DMS 273 treated with DMSO at 0.1 percent for 48 hours (cell line): Measurements from ENCODE around the gene H6PD.
"Not testable (repeated sequence)": the region's sequence is repeated elsewhere in the genome, so short reads cannot be mapped to it uniquely, and the experiment has no call there.

Experiments used
- DNase-seq: peaks from one replicate; lab custom pipeline; 2025; lab: John Stamatoyannopoulos, UW

The H6PD gene

DNA sequence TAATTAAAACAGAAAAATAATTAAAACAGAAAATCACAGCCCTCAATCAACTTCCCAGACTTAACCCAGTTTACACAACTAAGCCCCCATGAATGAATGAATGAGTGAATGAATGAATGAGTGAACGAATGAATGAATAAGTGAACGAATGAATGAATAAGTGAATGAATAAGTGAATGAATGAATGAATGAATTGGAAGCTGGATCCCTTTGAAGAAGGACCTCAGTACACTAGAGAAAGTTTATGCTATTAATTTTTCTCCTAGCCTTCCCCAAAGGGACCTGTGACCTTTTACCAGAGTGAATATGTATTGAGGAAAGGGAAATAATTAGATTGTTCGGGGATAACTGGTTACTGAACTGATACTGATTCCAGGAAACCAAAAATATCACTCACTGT is 63.7 kb downstream of the H6PD start:
- no peak for DNase-seq

GRCh38 chr1:9299571-9300541 is 65.3 kb downstream of the H6PD start:
- not testable (repeated sequence) for DNase-seq

DNA sequence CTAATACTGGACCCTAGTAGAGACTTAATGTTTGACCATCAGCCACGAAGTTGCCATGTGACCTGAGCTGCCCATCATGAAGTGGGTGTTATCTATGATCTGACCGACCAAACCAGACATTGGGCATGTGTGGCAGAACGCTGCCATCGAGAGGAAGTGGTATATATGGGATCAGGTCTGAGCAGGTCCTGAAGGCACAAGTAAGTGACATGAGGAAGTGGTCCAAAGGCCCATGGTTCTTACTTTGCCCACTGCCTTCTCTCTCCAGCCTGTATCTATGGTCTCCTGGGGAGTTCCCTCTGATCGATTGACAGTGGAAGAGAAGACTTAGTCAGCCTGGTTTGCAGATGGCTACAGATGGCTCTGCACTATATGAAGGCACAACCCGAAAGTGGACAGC is 66.0 kb downstream of the H6PD start:
- DNase-seq = no peak

GRCh38 chr1:9302745-9303524 is 68.4 kb downstream of the H6PD start:
- no peak for DNase-seq

- DNase-seq = no peak
Measured at GRCh38 chr1:9303916-9304315, 69.3 kb downstream of the H6PD start.

GRCh38 chr1:9305216-9305615 is 70.6 kb downstream of the H6PD start:
- DNase-seq = no peak

DNA sequence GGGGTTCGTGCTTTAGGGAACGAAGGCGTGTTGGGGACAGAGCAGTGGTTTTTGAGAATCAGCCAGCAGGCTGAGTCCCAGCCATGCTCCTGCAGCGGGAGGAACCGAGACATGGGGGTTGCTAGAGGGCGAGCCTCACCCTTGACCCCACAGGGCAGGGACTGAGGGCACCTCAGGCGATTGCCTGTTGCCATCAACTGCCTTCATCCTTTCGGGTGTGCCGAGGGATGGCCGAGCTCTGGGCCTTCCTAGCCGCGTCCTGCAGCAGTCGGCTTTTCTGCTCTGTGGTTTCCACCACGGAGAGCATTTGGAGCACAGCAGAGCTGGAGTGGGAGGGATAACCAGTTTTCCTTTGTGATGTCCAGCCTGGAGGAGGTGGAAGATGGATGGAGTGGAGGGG is 71.4 kb downstream of the H6PD start:
- no peak for DNase-seq

- DNase-seq = no peak
Measured at GRCh38 chr1:9307303-9307702, 72.7 kb downstream of the H6PD start.

GRCh38 chr1:9308236-9308785 is 73.7 kb downstream of the H6PD start:
- no peak for DNase-seq

GRCh38 chr1:9309080-9309479 is 74.5 kb downstream of the H6PD start:
- DNase-seq = no peak

- DNase-seq = no peak
Measured at GRCh38 chr1:9309991-9310390, 75.4 kb downstream of the H6PD start.

- DNase-seq = no peak
Measured at GRCh38 chr1:9311029-9311428, 76.5 kb downstream of the H6PD start.

DNA sequence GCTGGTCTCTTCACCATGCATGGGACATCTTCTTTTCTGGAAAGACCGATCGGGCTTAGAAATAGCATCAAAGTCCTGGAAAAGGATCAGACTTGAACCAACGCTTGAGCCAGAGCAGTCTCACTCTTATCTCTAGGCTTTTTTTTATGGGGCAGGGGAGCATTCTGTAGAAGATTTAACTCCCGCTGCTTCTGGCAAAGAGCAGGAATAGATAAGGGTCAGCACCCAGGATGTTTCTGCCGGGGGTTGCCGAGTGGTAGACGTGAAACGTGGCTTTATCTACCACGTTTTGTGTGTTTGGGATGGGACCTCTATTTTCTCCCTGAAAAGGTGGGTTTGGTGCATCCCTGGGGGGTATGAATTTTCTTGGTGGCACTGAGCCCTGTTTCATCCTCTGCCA is 76.9 kb downstream of the H6PD start:
- no peak for DNase-seq

DNA sequence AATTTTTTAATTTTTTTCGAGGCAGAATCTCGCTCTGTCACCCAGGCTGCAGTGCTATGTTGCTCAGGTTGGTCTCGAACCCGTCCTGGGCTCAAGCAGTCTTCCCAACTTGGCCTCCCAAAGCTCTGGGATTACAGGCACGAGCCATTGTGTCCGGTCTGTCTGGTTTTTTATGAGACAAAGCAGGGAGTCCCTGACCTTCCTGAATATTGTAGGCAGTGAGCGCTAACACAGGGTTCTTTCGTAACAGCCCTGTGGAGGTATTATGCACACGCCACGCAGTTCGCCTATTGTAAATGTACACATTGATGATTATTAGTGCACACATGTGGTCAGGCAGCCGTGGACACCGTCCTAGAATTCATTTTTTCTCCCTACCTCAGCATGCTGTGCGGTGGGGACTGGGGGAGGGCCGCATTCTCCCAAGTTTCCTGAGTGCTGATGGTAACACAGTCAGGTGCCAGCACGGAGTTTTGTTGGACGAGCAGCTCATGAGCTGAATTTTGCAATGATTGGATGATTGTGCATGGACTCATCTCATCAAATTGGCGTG is 77.7 kb downstream of the H6PD start:
- DNase-seq = no peak

- DNase-seq = no peak
Measured at GRCh38 chr1:9313576-9313975, 79.0 kb downstream of the H6PD start.

DNA sequence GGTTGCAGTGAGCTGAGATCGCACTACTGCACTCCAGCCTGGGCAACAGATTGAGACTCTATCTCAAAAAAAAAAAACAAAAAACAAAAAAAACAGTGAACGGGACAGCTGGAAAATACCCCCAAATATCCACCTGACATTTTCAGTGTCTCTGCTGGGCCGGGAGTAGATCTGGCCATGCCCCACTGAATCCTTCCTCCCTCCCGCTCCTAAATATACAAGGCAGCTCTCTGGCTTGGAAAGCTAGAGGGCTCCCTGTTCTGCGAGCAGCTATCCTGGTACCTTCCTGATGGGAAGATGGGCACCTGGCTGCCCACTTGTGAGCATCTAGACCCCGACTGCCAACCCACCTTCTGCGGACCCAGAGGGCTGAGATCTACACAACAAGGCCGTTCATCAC is 79.5 kb downstream of the H6PD start:
- no peak for DNase-seq

GRCh38 chr1:9314711-9315379 is 80.3 kb downstream of the H6PD start:
- DNase-seq = no peak

- DNase-seq = no peak
Measured at GRCh38 chr1:9315411-9316079, 81.0 kb downstream of the H6PD start.

- DNase-seq = no peak
Measured at GRCh38 chr1:9316080-9316444, 81.5 kb downstream of the H6PD start.

GRCh38 chr1:9316512-9316911 is 81.9 kb downstream of the H6PD start:
- no peak for DNase-seq

DNA sequence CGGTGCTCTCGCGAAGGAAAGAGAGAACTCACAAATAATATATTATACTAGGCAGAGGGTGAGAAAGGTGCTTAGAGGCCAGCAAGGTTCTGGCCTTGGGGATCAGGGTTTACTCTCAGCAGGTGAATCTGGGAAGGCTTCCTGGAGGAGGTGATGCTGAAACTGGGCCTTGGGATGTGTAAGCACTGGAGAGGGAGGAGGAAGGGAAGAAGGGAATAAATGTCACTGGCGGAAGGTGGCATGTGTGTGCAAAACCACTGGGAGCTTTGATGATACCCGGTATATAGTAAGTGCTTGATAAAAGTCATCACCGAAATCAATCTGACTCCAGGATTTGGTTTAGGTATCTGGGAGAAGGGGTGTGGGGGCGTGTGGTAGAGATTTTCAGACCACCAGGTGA is 82.5 kb downstream of the H6PD start:
- DNase-seq = no peak
